AG04450 (cell line): Measurements from ENCODE around the gene TTC23L. TPM values are rescaled to one million over a fixed set of nuclear protein-coding genes. Genes with fewer than 3 reads are reported as not detected.

ENCODE experiments used
- CTCF ChIA-PET: fragments of 300-600, 350-600 bp; formaldehyde crosslinking; extraction: SDS; loops from one replicate; lab custom pipeline; 2022; ENCODE audit warnings: antibody characterized with exemption, inconsistent platforms; lab: Charles Lee
- POLR2A ChIA-PET: fragments of 350-600 bp; formaldehyde crosslinking; extraction: SDS; loops from one replicate; lab custom pipeline; 2021; ENCODE audit warnings: antibody characterized with exemption, inconsistent platforms; lab: Yijun Ruan, JAX
- DNase-seq: peaks from one replicate; pipeline ENCODE4 v3.0.0-alpha.2; 2011; ENCODE audit warnings: low read depth, low spot score
- H3K27ac ChIP-seq: one replicate; pipeline ENCODE4 v1.5.1; 2012; ENCODE audit warnings: low read depth, low read length, control low read depth
- H3K27me3 ChIP-seq: one replicate; pipeline ENCODE4 v1.6.0; 2012; ENCODE audit warnings: low read length; ENCODE audit not compliant: control insufficient read depth, insufficient read depth
- H3K4me3 ChIP-seq: 2 replicates; pipeline ENCODE4 v1.5.1; 2011; ENCODE audit warnings: mild to moderate bottlenecking, low read depth, low read length, control low read depth
- H3K9me3 ChIP-seq: 2 replicates; pipeline ENCODE4 v1.5.1; 2012; ENCODE audit warnings: low read length; ENCODE audit not compliant: control insufficient read depth, insufficient read depth
- CTCF ChIP-seq: IDR thresholded peaks from 2 replicates; pipeline ENCODE4 v1.5.1; 2011; ENCODE audit warnings: low read depth, low read length, control low read depth, inconsistent platforms
- polyA plus RNA-seq: library from polyadenylated mRNA; depleted of rRNA; stranded (reverse); fragments of >200 nt; gene quantifications from 2 replicates; pipeline ENCODE4 v1.2.3, GENCODE V29; 2011

The TTC23L gene
- polyA plus RNA-seq, 1 experiment = 0.16 TPM

- no peak for DNase-seq
- H3K9me3 ChIP-seq = no peaks in the 10 kb centered on the region; the same call in 1 of the 2 replicates
- no peak overlapping the region for H3K27ac ChIP-seq
- no peak for TF ChIP-seq CTCF
- CTCF ChIA-PET = interaction anchor here (0.7 to 1.2 kb wide), 2 partner anchors 148 to 153 kb away, joined by 3 read pairs; no protein-coding TSS in a partner anchor
- POLR2A ChIA-PET = no interaction called here
- no peaks in the 10 kb centered on the region for H3K27me3 ChIP-seq
- no peak overlapping the region for H3K4me3 ChIP-seq
Observed at GRCh38 chr5:34835664-34836063, 3.3 kb upstream of the TTC23L start.

- ChIA-PET CTCF (no interaction called here), POLR2A (no interaction called here)
Observed at GRCh38 chr5:34841816-34842215, 2.9 kb downstream of the TTC23L start.

GRCh38 chr5:34842554-34842953 lies 3.6 kb downstream of the TTC23L start:
- CTCF ChIA-PET = no interaction called here
- POLR2A ChIA-PET = no interaction called here
- H3K4me3 ChIP-seq = no peak overlapping the region
- TF ChIP-seq CTCF = no peak
- H3K27me3 ChIP-seq = no peaks in the 10 kb centered on the region
- no peak overlapping the region for H3K27ac ChIP-seq
- H3K9me3 ChIP-seq = no peaks in the 10 kb centered on the region; the same call in 1 of the 2 replicates
- no peak for DNase-seq

More at GRCh38 chr5:34841816-34842215, 2.9 kb downstream of the TTC23L start:
- Histone ChIP-seq H3K27ac (no peak overlapping the region), H3K4me3 (no peak overlapping the region), H3K27me3 (no peaks in the 10 kb centered on the region), H3K9me3 (no peaks in the 10 kb centered on the region; the same call in 1 of the 2 replicates)
- no peak for DNase-seq
- TF ChIP-seq CTCF = no peak

GRCh38 chr5:34843497-34843896 lies 4.5 kb downstream of the TTC23L start:
- CTCF ChIA-PET = no interaction called here

More at GRCh38 chr5:34843497-34843896, 4.5 kb downstream of the TTC23L start:
- TF ChIP-seq CTCF = no peak
- Histone ChIP-seq H3K4me3 (no peak overlapping the region), H3K27ac (no peak overlapping the region), H3K9me3 (no peaks in the 10 kb centered on the region; the same call in 1 of the 2 replicates), H3K27me3 (no peaks in the 10 kb centered on the region)
- DNase-seq = no peak
- POLR2A ChIA-PET = no interaction called here
